Stimulated activated CD8-positive, alpha-beta memory T cell treated with anti-CD3 and anti-CD28 coated beads, Interleukin-12 subunit alpha, Interleukin-12 subunit beta, amount 100 ng/mL, for 24 hours (primary cell): ENCODE measurements around the gene KCNJ1.
A peak's percentile ranks its signal among the peaks of the same experiment; 100 is the strongest.

Experiments
- DNase-seq: peaks from one replicate; pipeline ENCODE4 v3.0.0-alpha.2; 2020; ENCODE audit errors: extremely low read depth

Gene KCNJ1

GRCh38 chr11:128848815-128849455, 18.2 kb downstream of the KCNJ1 start:
- peak; percentile 21 for DNase-seq

GRCh38 chr11:128846985-128847384, 20.1 kb downstream of the KCNJ1 start:
- no peak for DNase-seq

- DNase-seq = no peak
These were observed 21.7 kb downstream of the KCNJ1 start for GRCh38 chr11:128845334-128845780.

- no peak for DNase-seq
These were observed 23.8 kb downstream of the KCNJ1 start for GRCh38 chr11:128843198-128843785.

GRCh38 chr11:128841461-128842072, 25.5 kb downstream of the KCNJ1 start:
- no peak for DNase-seq

- DNase-seq = no peak
These were observed 26.3 kb downstream of the KCNJ1 start for GRCh38 chr11:128840783-128841182.

GRCh38 chr11:128840137-128840536, 27.0 kb downstream of the KCNJ1 start:
- no peak for DNase-seq

- DNase-seq = no peak
These were observed 28.0 kb downstream of the KCNJ1 start for GRCh38 chr11:128839081-128839480.

- DNase-seq = no peak
These were observed 29.5 kb downstream of the KCNJ1 start for GRCh38 chr11:128837627-128838026.

- DNase-seq = no peak
These were observed 31.2 kb downstream of the KCNJ1 start for GRCh38 chr11:128835741-128836430.

GRCh38 chr11:128834157-128834556, 32.9 kb downstream of the KCNJ1 start:
- no peak for DNase-seq

- no peak for DNase-seq
These were observed 35.0 kb downstream of the KCNJ1 start for GRCh38 chr11:128832121-128832497.

- DNase-seq = peak; percentile 47
These were observed 35.6 kb downstream of the KCNJ1 start for GRCh38 chr11:128831174-128832120.

- no peak for DNase-seq
These were observed 36.6 kb downstream of the KCNJ1 start for GRCh38 chr11:128830290-128831173.

GRCh38 chr11:128828350-128828749, 38.7 kb downstream of the KCNJ1 start:
- no peak for DNase-seq

GRCh38 chr11:128827191-128827893, 39.8 kb downstream of the KCNJ1 start:
- DNase-seq = no peak

GRCh38 chr11:128825050-128825784, 41.9 kb downstream of the KCNJ1 start:
- no peak for DNase-seq

GRCh38 chr11:128824191-128825049, 42.7 kb downstream of the KCNJ1 start:
- DNase-seq = no peak
